HG02885 (cell line): ENCODE results near the gene PPARD.
"Not testable (repeated sequence)": the region's sequence is repeated elsewhere in the genome, so short reads cannot be mapped to it uniquely, and the experiment has no call there.

ENCODE experiments used
- ATAC-seq: cut with Tn5 transposase; IDR thresholded peaks from one replicate; pipeline ENCODE4 v1.9.1; 2021; ENCODE audit warnings: mild to moderate bottlenecking; ENCODE audit not compliant: unreplicated experiment, poor library complexity

The PPARD gene

GRCh38 chr6:35311390-35312075 lies 30.8 kb upstream of the PPARD start:
- ATAC-seq, result no peak

- no peak for ATAC-seq
Measured at GRCh38 chr6:35312076-35312800, 30.1 kb upstream of the PPARD start.

- ATAC-seq, result no peak
Measured at GRCh38 chr6:35312807-35313206, 29.6 kb upstream of the PPARD start.

- ATAC-seq, result no peak
Measured at GRCh38 chr6:35317483-35318195, 24.7 kb upstream of the PPARD start.

GRCh38 chr6:35318196-35319171 lies 23.9 kb upstream of the PPARD start:
- no peak for ATAC-seq

GRCh38 chr6:35319346-35320030 lies 22.9 kb upstream of the PPARD start:
- ATAC-seq, result no peak

- ATAC-seq, result no peak
Measured at GRCh38 chr6:35320031-35320410, 22.3 kb upstream of the PPARD start.

- no peak for ATAC-seq
Measured at GRCh38 chr6:35321091-35321490, 21.3 kb upstream of the PPARD start.

- no peak for ATAC-seq
Measured at GRCh38 chr6:35327349-35328027, 14.9 kb upstream of the PPARD start.

- no peak for ATAC-seq
Measured at GRCh38 chr6:35328108-35328723, 14.1 kb upstream of the PPARD start.

- ATAC-seq, result not testable (repeated sequence)
Measured at GRCh38 chr6:35328965-35329364, 13.4 kb upstream of the PPARD start.

- no peak for ATAC-seq
Measured at GRCh38 chr6:35330541-35331119, 11.7 kb upstream of the PPARD start.

GRCh38 chr6:35332074-35332887 lies 10.1 kb upstream of the PPARD start:
- ATAC-seq, result not testable (repeated sequence)

- ATAC-seq, result no peak
Measured at GRCh38 chr6:35341557-35341956, 801 bp upstream of the PPARD start.

GRCh38 chr6:35343092-35343834 lies 905 bp downstream of the PPARD start:
- ATAC-seq, result no peak

- ATAC-seq, result no peak
Measured at GRCh38 chr6:35343835-35344550, 1.6 kb downstream of the PPARD start.
